ENCODE results near the gene PFKP. TPM values are rescaled to one million over a fixed set of nuclear protein-coding genes. Genes with fewer than 3 reads are reported as not detected.
A peak's percentile ranks its signal among the peaks of the same experiment; 100 is the strongest.

Gene PFKP
- total RNA-seq, 1 experiment from 2014 or later, result 232 TPM

GRCh38 chr10:3142146-3142875 lies 75.0 kb downstream of the PFKP start:
- no peak overlapping the region for H3K4me3 ChIP-seq (ENCODE audit: low read depth in 2 of 2, low read length in 2 of 2)
- no peaks in the 10 kb centered on the region for H3K27me3 ChIP-seq (ENCODE audit: control insufficient read depth, insufficient read depth, low read length)
- DNase-seq (ENCODE audit: low read depth, low spot score) (no peak), ATAC-seq (peak; percentile 43)
- H3K4me1 ChIP-seq (ENCODE audit: control insufficient read depth, insufficient read depth, low read length), result no peaks in the 10 kb centered on the region
- TF ChIP-seq, protein P1, sequence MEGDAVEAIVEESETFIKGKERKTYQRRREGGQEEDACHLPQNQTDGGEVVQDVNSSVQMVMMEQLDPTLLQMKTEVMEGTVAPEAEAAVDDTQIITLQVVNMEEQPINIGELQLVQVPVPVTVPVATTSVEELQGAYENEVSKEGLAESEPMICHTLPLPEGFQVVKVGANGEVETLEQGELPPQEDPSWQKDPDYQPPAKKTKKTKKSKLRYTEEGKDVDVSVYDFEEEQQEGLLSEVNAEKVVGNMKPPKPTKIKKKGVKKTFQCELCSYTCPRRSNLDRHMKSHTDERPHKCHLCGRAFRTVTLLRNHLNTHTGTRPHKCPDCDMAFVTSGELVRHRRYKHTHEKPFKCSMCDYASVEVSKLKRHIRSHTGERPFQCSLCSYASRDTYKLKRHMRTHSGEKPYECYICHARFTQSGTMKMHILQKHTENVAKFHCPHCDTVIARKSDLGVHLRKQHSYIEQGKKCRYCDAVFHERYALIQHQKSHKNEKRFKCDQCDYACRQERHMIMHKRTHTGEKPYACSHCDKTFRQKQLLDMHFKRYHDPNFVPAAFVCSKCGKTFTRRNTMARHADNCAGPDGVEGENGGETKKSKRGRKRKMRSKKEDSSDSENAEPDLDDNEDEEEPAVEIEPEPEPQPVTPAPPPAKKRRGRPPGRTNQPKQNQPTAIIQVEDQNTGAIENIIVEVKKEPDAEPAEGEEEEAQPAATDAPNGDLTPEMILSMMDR (IDR thresholded peaks at IDR 0.05), result no peak
- no peak for TF ChIP-seq POLR2AphosphoS5 (IDR thresholded peaks at IDR 0.05; ENCODE audit: low read depth, low read length)
- no peak for TF ChIP-seq SIN3A (IDR thresholded peaks at IDR 0.05; ENCODE audit: borderline replicate concordance, insufficient read depth, low read depth, low read length)
- TF ChIP-seq TCF7L2 (IDR thresholded peaks at IDR 0.05; ENCODE audit: low read depth, low read length), result no peak
- TF ChIP-seq, protein P2, sequence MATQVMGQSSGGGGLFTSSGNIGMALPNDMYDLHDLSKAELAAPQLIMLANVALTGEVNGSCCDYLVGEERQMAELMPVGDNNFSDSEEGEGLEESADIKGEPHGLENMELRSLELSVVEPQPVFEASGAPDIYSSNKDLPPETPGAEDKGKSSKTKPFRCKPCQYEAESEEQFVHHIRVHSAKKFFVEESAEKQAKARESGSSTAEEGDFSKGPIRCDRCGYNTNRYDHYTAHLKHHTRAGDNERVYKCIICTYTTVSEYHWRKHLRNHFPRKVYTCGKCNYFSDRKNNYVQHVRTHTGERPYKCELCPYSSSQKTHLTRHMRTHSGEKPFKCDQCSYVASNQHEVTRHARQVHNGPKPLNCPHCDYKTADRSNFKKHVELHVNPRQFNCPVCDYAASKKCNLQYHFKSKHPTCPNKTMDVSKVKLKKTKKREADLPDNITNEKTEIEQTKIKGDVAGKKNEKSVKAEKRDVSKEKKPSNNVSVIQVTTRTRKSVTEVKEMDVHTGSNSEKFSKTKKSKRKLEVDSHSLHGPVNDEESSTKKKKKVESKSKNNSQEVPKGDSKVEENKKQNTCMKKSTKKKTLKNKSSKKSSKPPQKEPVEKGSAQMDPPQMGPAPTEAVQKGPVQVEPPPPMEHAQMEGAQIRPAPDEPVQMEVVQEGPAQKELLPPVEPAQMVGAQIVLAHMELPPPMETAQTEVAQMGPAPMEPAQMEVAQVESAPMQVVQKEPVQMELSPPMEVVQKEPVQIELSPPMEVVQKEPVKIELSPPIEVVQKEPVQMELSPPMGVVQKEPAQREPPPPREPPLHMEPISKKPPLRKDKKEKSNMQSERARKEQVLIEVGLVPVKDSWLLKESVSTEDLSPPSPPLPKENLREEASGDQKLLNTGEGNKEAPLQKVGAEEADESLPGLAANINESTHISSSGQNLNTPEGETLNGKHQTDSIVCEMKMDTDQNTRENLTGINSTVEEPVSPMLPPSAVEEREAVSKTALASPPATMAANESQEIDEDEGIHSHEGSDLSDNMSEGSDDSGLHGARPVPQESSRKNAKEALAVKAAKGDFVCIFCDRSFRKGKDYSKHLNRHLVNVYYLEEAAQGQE (IDR thresholded peaks at IDR 0.05; ENCODE audit: insufficient read depth in 1 of 2, low read depth in 2 of 2, low read length in 1 of 2), result no peak
- POLR2A ChIA-PET, result interaction anchor here (0.6 kb wide), 1 partner anchor 317 kb away, joined by 3 read pairs; no protein-coding TSS in a partner anchor
- no peak overlapping the region for H3K27ac ChIP-seq (ENCODE audit: low read length)
- no peaks in the 10 kb centered on the region for H3K9me3 ChIP-seq (ENCODE audit: control insufficient read depth, insufficient read depth, low read depth, low read length)
- intact Hi-C loops (cut with micrococcal nuclease; ENCODE audit: unreplicated experiment), result no loop called here
- H3K36me3 ChIP-seq (ENCODE audit: control insufficient read depth, insufficient read depth, low read length), result peaks cover 4% of the 10 kb centered on the region; the same call in 1 of the 2 replicates
- no TSS peak for BruUV-seq (replicated peaks)
- CTCF ChIA-PET, result no interaction called here
- in situ Hi-C loops (cut with HindIII; ENCODE audit: low pct_unique_long_range_greater_than_20kb, low sequenced_read_pairs), result no loop called here

DNA sequence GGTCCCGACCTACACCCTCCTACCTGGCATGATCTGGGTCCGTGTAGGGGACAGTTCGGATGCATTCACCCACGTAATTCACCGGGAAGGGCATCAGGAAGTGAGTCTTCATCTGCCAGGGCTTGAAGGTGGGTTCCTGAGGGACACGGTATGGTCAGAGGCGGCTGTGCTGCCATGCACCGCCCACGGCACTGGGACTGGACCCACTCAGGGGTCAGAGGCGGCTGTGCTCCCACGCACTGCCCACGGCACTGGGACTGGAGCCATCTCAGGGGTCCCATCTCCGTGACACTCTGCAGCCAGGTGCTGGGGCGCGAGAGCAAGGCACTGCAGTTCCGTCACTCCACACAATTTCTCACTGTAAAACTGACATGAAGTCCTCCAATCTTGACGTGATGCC lies 76.0 kb downstream of the PFKP start:
- no TSS peak for BruUV-seq (replicated peaks)
- H3K36me3 ChIP-seq (ENCODE audit: control insufficient read depth, insufficient read depth, low read length), result peaks cover 4% of the 10 kb centered on the region; the same call in 1 of the 2 replicates
- H3K27ac ChIP-seq (ENCODE audit: low read length), result no peak overlapping the region
- ChIA-PET POLR2A (no interaction called here), CTCF (no interaction called here)
- in situ Hi-C loops (cut with HindIII; ENCODE audit: low pct_unique_long_range_greater_than_20kb, low sequenced_read_pairs) (no loop called here), intact Hi-C loops (cut with micrococcal nuclease; ENCODE audit: unreplicated experiment) (no loop called here)
- no peak for ATAC-seq
- H3K4me3 ChIP-seq (ENCODE audit: low read depth in 2 of 2, low read length in 2 of 2), result no peak overlapping the region
- TF ChIP-seq, protein P2 (IDR thresholded peaks at IDR 0.05; ENCODE audit: insufficient read depth in 1 of 2, low read depth in 2 of 2, low read length in 1 of 2), result no peak
- H3K9me3 ChIP-seq (ENCODE audit: control insufficient read depth, insufficient read depth, low read depth, low read length), result no peaks in the 10 kb centered on the region
- no peaks in the 10 kb centered on the region for H3K4me1 ChIP-seq (ENCODE audit: control insufficient read depth, insufficient read depth, low read length)
- no peak for DNase-seq (ENCODE audit: low read depth, low spot score)
- H3K27me3 ChIP-seq (ENCODE audit: control insufficient read depth, insufficient read depth, low read length), result no peaks in the 10 kb centered on the region
